ENCODE results near the gene C3orf22.

The C3orf22 gene

DNA sequence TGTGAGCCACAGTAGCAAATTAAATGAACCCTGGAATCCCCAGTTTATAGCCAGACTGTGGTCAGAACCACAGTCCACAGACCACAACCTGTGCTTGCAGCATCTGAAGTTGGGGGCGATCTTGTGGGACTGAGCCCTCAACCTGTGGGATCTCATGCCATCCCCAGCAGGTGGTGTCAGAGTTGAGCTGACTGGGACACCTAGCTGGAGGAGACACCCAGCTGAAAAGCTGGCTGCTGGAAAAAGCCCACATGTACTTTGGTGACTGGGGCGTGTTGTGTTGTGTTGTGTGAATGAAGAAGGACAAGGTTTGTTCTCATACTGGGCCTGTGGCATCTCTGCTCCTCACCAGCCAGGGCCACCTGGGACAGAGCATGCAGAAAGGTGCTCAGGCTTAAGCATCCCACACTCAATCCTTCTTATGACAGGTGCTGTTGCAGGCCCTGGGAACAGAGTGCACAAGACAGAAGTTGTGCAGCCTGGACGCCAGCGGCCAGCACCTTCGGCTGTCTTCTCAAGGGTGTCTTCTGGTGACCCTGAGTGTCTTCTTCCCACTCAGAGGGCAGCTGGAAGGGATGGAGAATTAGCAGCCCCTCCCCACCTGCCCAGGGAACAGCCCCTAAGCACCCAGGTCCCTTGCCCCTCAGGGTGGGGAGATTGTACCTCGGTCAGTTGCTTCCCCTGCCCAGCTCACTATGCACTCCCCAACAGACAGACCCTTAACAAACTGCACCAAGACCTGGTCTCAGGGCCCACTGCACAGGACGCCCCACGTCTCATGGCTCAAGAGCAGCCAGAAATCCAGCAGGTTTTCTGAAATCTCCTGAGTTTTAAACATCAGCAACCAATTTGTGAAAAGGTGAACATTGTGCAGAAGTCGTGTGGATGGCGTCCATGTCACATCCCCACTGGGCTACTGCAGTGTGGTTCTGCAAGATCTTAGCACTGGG is 39.0 kb downstream of the C3orf22 start:
- peak in 2 of 42 donors; percentile 2 to 15 for DNase-seq
- intact Hi-C loops (cut with DNase I), result no loop called here

DNA sequence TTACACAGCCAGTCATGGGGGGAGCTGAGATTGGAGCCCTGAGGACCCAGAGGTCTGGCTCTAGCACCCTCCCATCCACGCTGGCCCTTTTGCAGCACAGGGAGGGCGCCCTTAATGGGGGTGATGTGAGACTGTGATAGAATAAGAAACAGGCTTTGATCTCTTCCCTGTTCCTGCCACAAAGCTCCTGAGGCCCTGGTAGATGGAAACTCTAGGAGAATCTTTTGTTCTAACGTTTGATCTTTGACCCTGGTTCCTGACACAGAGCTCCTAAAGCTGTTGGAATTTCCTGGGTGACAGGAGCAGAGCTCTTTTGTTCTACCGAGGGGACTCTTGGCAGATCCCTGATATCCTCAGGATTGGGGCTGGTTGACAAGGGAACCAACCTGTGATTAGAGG is 40.0 kb downstream of the C3orf22 start:
- DNase-seq, result no peak
- intact Hi-C loops (cut with DNase I), result no loop called here

DNA sequence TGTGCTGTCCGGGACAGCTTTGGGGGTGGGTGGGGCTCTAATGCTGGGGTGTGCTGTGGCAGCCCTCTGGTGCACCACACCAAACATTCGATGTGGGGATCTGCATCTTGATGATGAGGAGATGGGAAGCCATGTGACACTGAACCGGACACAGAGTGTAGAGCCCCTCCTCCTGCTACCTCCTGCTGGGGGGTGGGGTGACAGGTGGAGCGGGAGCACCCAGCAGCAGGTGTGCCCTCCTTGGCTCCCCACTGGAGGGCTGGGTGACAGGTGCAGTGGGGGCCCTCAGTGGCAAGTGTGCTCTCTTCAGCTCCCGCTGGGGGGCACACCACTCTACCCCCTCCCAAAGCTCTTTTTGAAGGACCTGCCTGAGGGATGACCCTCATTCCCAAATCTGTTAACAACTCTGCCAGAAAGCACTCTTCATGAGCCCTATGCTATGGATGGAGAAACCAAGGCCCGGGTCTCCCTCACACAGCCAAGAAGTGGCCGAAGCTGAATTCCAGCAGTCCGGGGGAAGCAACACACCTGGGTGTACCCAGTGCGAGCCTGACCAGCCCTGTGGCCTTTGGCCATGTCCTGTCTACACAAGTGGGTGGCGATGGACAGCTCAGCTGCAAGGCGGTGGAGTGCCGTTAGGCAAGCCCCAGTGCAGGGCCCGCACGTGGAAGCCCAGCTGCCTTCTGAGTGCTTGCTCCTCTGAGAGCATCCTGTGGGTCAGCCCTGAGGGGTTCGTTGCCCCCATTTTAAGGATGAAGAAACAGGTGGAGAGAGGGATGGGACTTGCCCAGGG is 40.5 kb downstream of the C3orf22 start:
- intact Hi-C loops (cut with DNase I), result no loop called here
- peak in 1 of 42 donors; percentile 16 for DNase-seq

DNA sequence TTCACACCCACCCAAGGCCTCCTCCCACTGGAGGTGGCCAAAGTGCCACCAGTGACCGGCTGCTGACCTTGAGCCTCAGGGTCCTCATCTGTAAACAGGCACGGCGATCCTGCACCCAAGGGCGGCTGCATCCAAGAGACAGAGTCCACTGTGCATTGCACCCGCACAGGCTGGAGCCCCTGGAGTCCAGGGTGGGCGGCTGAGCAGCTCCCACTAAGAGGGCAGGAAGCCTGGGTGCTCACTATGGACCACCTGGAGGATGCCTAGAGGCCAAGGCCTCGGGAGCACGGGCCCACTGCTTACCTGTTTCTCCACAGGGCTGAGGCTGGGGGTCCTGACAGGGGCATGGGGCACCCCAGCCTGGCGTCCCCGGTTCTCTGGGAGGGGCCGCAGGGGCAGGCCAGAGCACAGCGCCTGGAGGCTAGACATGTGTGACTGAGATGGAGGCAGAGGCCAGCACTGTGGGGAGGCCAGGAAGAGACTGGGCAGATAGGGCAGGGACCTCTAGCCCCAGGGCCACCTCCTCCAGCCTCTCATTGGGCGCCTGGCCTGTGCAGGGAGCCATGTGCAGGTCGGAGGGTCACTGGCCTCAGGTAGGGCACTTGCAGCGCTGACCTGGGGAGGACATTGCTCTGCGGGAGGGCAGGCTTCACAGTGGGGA is 41.3 kb downstream of the C3orf22 start, which contains the start of gene UROC1:
Gene UROC1 (minus strand): TSS at position 483 of the 661 bp plus-strand sequence. CDS start 54 bp downstream, at position 429.
- peak in 1 of 42 donors; percentile 3 for DNase-seq
- intact Hi-C loops (cut with DNase I), result no loop called here

DNA sequence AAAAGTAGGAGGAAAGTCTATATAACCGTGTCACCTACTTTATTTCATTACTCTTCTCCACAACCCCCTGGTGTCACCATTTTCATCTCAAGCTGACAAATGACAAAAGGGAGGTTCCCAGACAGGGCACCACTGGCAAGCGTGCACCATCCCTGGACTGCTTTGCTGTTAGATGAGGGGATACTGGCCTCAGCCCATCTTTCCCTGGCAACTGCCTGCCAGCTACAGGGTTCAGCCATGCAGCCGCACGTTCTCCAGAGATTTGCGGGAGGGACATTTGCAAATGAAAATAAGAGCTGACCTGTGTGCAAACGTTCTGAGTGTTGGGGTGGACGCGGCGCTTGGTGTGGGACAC is 41.8 kb downstream of the C3orf22 start:
- no peak for DNase-seq
- intact Hi-C loops (cut with DNase I), result no loop called here

DNA sequence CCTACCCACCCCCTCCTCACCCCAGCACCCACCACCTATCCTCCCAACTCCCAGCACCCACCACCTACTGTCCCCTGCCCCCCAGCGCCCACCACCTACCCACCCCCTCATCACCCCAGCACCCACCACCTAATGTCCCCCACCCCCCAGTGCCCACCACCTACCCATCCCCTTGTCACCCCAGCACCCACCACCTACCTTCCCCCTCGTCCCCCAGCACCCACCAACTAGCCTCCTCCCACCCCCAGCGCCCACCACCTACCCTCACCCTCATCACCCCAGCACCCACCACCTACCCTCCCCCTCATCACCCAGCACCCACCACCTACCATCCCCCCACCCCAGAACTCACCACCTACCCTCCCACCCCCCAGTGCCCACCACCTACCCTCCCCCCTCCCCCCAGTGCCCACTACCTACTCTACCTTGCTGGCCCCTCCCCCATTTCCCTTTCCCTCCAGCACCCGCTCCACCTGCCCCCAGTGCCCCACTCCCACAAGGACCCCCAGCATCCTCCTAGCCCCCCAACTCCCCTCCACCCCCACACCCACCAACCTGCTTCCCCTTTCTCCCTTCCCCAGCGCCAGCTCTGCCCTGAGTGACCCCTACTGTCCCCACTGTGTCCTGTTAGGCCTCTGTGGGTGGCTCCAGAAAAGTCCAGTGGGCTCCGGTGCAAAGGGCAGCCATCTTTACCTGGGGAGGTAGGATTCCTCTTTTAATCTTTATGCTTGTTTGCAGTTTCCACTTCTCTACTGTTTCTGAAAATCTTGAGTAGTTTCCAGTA is 42.4 kb downstream of the C3orf22 start:
- intact Hi-C loops (cut with DNase I), result no loop called here
- DNase-seq, result no peak

DNA sequence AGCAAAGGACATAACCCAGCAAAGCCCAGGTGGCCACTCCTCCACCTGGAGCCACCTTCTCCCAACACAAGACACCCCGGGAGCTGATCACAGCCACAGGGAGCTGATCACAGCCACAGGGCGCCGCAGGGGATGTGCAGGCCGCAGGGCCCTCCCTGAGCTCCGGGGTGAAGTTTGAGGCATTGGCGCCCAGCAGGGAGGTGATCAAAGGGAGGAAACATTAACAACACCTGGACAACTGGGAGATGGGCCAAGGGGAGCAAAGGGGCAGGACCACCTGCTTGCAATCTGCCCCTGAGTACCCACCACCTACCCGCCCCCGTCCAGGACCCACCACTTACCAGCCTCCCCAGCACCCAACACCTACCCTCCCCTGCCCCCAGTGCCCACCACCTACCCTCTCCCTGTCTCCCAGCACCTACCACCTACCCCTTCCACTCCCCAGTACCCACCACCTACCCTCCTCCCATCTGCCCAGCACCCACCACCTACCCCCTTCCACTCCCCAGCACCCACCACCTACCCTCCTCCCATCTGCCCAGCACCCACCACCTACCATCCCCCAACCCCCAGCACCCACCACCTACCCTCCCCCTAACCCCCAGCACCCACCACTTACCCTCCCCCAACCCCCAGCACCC is 43.5 kb downstream of the C3orf22 start:
- no peak for DNase-seq
- intact Hi-C loops (cut with DNase I), result no loop called here

DNA sequence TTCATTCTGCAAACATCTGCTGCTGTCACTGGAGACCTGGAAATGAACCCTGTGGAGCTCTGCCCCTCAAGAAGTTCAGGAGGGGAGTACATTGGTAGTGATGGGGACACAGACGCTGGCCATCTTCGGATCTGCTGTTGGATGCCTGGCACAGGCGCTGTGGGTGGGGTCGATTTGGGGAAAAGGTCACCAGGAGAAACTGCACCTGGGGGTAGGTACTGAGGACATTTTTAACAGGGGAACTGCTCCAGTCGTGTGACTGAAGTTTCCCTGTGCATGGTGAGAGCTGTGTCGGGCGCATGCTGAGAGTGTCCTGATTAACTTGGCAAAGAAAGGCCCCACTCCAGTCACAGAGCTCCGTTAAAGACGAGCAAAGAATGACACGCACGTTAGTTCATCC is 44.6 kb downstream of the C3orf22 start:
- no peak for DNase-seq
- intact Hi-C loops (cut with DNase I), result no loop called here

DNA sequence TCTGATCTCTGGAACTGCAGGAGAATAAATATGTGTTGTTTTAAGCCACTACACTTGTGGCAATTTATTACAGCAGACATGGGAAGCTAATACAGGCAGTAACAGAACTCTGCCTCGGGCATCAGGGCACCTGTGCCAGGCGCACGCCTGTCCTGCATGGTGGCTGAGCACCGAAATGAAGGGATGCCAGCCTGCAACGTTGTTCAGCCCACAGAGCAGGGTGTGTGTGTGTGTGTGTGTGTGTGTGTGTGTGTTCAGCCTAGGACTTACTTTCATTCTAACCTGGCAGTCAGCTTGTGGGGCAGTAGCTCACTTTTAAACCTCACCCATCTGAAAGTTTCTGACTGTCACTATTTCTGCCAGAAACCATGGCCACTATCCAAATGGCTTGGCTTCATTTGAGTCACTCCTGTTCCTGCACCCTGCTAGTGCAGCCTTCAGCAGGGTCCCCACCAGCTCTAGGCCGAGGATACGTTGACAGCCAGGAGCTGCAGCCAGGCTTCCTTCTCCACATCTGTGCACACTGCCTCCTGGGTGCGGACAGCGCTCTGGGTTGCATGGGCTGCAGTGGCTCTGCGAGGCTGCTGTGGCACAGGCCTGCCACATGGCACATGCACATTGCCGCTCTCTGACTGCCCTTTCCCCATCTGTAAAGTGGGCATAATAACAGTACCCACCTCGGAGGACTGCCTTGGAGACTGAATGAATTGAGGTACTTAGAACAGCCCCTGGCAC is 45.6 kb downstream of the C3orf22 start:
- peak in 1 of 42 donors; percentile 15 for DNase-seq
- intact Hi-C loops (cut with DNase I), result no loop called here

DNA sequence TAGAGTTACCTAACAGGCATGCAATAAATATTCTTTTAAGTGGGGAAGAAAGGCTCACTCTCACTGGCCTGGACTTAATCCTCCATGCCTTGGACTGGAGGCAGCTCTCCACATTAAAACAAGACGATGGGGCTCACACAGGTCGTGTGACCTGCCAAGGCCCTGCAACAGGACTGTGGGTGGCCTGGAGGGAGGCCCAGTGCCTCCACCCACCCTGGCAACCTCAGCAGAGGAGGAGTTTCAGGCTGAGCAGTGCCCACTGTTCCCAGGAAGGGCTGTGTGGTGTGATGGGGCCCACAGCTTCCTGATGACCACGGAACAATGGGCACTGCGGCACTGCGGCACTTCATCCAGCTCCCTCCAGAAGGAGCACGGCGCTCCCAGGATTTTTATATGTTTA is 46.7 kb downstream of the C3orf22 start:
- peak in 9 of 42 donors; percentile 16 to 55 (median 37) for DNase-seq
- intact Hi-C loops (cut with DNase I), result no loop called here

DNA sequence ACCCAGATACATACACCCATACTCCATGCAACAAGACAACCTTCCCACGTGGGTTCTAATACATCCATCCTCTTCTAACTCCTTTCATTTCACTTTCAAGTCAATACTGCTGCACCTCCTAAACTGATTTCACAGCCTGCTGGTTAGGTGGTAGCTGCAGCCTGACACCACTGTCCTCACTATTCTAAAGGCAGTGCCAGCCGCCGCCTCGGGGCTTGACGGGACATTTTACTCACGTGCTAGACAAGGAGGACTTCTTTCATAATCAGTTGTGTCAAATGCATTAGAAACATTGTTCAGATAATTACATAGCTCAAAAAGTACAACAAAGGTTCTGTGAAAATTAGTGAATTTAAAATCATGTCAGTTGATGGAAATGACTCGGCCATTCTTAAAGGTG is 47.4 kb downstream of the C3orf22 start:
- intact Hi-C loops (cut with DNase I), result no loop called here

DNA sequence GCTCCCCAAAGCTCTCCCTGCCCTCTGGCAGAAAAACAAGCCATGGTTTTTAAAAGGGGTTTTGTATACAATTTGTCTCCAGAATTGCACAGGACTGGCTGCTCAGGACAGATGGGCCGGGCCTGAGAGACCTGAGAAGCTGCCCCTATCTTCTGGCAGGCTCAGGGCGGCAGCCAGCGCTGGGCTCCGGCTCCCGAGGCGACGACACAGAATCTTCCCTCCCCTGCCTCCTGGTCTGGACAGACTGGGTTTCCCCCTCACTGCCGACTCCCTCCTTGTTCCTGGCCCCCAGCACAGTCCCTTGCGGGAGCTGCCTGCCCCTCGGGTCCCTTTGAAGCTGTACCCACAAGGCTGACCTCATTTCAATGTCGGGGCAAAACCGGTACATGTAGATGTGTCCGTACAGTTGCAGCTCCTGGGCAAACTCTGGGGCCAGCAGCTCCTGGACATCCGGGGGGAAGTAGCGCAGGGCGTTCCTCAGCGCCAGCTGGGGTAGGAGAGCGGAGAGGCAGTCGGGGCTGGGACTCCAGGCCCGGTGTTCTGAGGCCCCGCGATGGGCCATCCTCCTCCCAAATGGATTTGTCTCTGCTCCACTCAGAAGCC is 48.3 kb downstream of the C3orf22 start:
- intact Hi-C loops (cut with DNase I), result no loop called here
- peak in 1 of 42 donors; percentile 15 for DNase-seq

More for the DNA sequence above, 47.4 kb downstream of the C3orf22 start:
- DNase-seq, result peak in 1 of 42 donors; percentile 16

DNA sequence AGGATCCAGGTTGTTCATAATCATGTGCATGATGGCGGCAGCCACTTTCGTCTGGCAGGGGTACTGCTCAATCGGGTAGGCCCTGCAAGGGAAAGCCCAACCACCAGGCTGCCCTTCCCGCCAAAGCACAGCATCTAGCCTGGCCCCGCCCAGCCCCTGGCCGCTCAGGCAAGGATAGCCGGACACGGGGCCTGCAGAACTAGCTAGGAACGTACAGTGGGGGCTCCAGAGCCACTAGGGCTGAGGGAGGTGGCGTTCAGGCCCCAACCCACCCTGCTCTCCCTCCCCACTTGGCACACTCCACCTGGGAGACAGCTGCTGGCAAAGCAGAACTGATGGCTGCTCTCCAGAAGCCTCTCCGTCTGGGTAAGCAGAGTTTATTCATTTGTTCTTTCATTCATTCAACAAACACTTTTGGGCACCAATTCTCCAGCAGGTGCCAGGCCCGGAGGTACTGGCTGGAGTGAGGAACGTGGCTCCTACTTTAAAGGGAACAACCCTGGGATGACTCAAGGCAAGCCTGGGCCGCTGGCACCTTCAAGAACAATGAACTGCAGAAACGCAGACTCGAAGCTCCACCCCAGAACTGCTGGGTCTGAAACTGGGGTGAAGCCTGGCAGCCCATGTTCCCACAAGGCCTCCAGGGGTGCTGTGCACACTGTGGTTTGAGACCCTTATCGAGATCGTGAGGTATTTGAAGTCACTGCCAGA is 49.0 kb downstream of the C3orf22 start:
- peak in 1 of 42 donors; percentile 16 for DNase-seq
- intact Hi-C loops (cut with DNase I), result no loop called here

DNA sequence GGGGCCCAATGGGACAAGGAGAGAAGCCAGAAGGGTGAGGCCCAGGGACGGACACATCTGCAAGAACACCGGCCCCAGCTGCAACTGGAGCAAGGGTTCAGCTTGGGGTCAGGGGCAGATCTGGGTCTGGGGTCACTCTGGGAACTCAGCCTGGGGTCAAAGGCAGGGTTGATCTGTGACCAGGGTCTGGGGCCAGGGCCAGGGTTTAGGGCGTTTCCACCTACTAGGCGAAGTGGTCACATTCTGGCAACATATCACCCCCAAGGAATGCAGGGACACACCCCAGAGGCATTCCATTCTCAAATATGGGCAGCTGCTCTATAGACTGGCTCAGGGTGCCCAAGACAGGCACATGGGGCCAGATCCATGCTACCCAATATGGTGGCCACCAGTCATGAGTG is 50.2 kb downstream of the C3orf22 start:
- intact Hi-C loops (cut with DNase I), result no loop called here
- DNase-seq, result no peak

DNA sequence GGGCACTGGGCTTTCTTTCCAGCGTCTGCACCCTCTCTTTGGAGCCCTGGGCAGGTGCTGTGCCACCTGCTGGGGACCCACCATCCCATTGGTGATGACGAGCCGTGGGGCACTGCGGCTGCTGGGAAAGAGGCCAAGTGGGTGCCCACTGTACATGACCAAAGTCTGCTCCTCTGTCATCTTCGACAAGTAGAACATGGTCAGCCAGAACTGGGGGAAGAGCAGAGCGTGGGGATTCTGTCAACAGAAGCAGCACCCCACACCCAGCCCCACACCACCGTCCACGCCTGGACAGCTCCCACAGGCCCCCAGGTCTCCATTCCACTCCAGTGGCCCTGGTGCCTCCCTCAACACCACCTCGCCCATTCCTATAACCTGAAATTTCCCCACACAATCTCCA is 50.8 kb downstream of the C3orf22 start:
- intact Hi-C loops (cut with DNase I), result no loop called here
- no peak for DNase-seq

DNA sequence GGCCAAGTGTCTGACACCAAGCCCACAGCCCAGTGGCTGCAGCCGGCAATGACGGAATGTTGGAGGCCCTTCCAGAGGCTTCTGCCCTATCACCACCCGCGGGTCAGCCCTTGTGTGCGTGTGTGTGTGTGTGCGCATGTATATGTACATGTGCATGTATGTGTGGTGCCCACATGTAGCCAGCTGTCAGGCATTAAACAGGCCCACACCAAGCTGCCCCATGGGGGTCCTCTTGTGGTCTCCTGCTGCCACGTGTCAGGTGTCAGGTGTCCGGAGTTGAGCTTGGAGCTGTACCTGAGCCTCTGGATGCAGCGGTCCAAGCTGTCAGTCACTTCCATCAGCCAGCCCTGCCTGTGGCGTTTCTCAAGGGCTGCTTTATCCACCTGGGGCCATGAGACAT is 55.0 kb downstream of the C3orf22 start:
- intact Hi-C loops (cut with DNase I), result no loop called here
- DNase-seq, result no peak

DNA sequence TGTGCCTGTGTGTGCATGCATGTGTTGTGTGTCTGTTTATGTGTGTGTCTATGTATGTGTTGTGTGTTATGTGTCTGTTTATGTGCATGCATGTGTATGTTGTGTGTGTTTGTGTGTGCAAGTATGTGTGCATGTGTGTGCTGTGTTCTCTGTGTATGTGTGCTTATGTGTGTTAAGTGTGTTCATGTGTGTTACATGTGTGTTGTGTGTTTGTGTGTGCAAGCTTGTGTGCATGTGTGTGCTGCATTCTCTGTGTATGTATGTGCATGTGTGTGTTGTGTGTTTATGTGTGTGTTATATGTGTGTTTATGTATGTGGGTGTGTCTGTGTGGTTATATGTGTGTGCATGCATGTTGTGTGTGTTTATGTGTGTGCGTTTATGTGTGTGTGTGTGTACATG is 56.1 kb downstream of the C3orf22 start:
- no peak for DNase-seq
- intact Hi-C loops (cut with DNase I), result no loop called here
